ENCODE data around the gene AUTS2.

- TF ChIP-seq POLR2AphosphoS5 (IDR thresholded peaks at IDR 0.05; ENCODE audit: low read depth) (no peak), CTCF (conservative IDR thresholded peaks at IDR 0.05; ENCODE audit: low read depth in 2 of 2) (no peak), EZH2 (IDR thresholded peaks at IDR 0.05; ENCODE audit: low read depth, unreplicated experiment) (no peak), STAT1 (IDR thresholded peaks at IDR 0.05; ENCODE audit: unreplicated experiment) (no peak), NANOG (IDR thresholded peaks at IDR 0.05; ENCODE audit: borderline replicate concordance) (no peak), ETS1 (IDR thresholded peaks at IDR 0.05) (no peak), ZNF114 (CRISPR knock-in tag; IDR thresholded peaks at IDR 0.05) (no peak), EZH2phosphoT487 (IDR thresholded peaks at IDR 0.05; ENCODE audit: unreplicated experiment) (no peak), ZNF331 (CRISPR knock-in tag; IDR thresholded peaks at IDR 0.05; ENCODE audit: low read depth) (no peak)
- TF ChIP-seq, protein P1, sequence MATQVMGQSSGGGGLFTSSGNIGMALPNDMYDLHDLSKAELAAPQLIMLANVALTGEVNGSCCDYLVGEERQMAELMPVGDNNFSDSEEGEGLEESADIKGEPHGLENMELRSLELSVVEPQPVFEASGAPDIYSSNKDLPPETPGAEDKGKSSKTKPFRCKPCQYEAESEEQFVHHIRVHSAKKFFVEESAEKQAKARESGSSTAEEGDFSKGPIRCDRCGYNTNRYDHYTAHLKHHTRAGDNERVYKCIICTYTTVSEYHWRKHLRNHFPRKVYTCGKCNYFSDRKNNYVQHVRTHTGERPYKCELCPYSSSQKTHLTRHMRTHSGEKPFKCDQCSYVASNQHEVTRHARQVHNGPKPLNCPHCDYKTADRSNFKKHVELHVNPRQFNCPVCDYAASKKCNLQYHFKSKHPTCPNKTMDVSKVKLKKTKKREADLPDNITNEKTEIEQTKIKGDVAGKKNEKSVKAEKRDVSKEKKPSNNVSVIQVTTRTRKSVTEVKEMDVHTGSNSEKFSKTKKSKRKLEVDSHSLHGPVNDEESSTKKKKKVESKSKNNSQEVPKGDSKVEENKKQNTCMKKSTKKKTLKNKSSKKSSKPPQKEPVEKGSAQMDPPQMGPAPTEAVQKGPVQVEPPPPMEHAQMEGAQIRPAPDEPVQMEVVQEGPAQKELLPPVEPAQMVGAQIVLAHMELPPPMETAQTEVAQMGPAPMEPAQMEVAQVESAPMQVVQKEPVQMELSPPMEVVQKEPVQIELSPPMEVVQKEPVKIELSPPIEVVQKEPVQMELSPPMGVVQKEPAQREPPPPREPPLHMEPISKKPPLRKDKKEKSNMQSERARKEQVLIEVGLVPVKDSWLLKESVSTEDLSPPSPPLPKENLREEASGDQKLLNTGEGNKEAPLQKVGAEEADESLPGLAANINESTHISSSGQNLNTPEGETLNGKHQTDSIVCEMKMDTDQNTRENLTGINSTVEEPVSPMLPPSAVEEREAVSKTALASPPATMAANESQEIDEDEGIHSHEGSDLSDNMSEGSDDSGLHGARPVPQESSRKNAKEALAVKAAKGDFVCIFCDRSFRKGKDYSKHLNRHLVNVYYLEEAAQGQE (IDR thresholded peaks at IDR 0.05; ENCODE audit: unreplicated experiment), result no peak
Observed at GRCh38 chr7:69963393-69963792, 365.1 kb downstream of the AUTS2 start.

Measured in GM23338 (cell line).